HCT116 (cell line): ENCODE measurements around the gene NLGN4Y. TPM values are rescaled to one million over a fixed set of nuclear protein-coding genes. Genes with fewer than 3 reads are reported as not detected.

Experiments used
- ATAC-seq: fragments of 200-7000 bp; cut with Tn5 transposase; 2 replicates; pipeline ENCODE4 v1.9.1; 2020; ENCODE audit warnings: mild to moderate bottlenecking, moderate library complexity
- BruUV-seq: library from RNA; stranded (reverse); fragments of 400-500 nt; replicated peaks from 2 replicates; lab custom pipeline; 2021; lab: Mats Ljungman, UMichigan
- CTCF ChIA-PET: fragments of 300-600 bp; sonication (Branson Sonifier 250); formaldehyde crosslinking; loops from one replicate; lab custom pipeline; 2021; ENCODE audit warnings: antibody characterized with exemption; lab: Charles Lee
- POLR2A ChIA-PET: fragments of 300-600, 350-600 bp; sonication (Branson Sonifier 250); formaldehyde crosslinking; loops from one replicate; lab custom pipeline; 2021; ENCODE audit warnings: antibody characterized with exemption; lab: Charles Lee
- RAD21 ChIA-PET, 2 experiments: fragments of 300-600 bp; sonication (Branson Sonifier 250); formaldehyde crosslinking; loops; one replicate each; lab custom pipeline; 2023; ENCODE audit warnings: low total read pairs in 2 of 2; ENCODE audit not compliant: uncharacterized antibody in 2 of 2, unreplicated experiment in 2 of 2, low non-redundant PET in 1 of 2; lab: Charles Lee
- DNase-seq: peaks from one replicate; pipeline ENCODE4 v3.0.0-alpha.2; 2010; ENCODE audit warnings: low read depth, low spot score
- H2AFZ ChIP-seq: fragments of 200-600 bp; shearing (Covaris generic), sonication (generic); 2 replicates; pipeline ENCODE4 v1.6.1; 2017; ENCODE audit warnings: low read depth, mixed run types, mixed read lengths, antibody characterized with exemption, low read length; ENCODE audit not compliant: poor library complexity, severe bottlenecking
- H3K27ac ChIP-seq: 2 replicates; pipeline ENCODE4 v1.5.1; 2012; ENCODE audit warnings: low read depth, low read length
- H3K27me3 ChIP-seq: fragments of 200-600 bp; sonication (generic); 2 replicates; pipeline ENCODE4 v1.6.1; 2016; ENCODE audit warnings: mixed run types, low read length, mixed read lengths; ENCODE audit not compliant: insufficient read depth
- H3K36me3 ChIP-seq, 2 experiments: fragments of 200-500 bp in 1 of 2; fragments of 200-600 bp in 1 of 2; sonication (Bioruptor generic) in 1 of 2; sonication (generic) in 1 of 2; 2 replicates each; pipeline versions ENCODE4 v1.5.1 to v1.6.1; 2014 to 2016; ENCODE audit warnings: low read length in 2 of 2, inconsistent platforms in 1 of 2, mixed read lengths in 1 of 2, mixed run types in 1 of 2; ENCODE audit not compliant: insufficient read depth in 2 of 2, control insufficient read depth in 1 of 2
- H3K4me1 ChIP-seq, 2 experiments: fragments of 200-600 bp in 1 of 2; sonication (generic) in 1 of 2; 2 replicates each; pipeline versions ENCODE4 v1.5.1 to v1.6.1; 2012 to 2017; ENCODE audit warnings: low read length in 2 of 2, inconsistent platforms in 1 of 2, mild to moderate bottlenecking in 1 of 2, mixed read lengths in 1 of 2, mixed run types in 1 of 2, moderate library complexity in 1 of 2; ENCODE audit not compliant: insufficient read depth in 2 of 2, control insufficient read depth in 1 of 2
- H3K4me2 ChIP-seq: fragments of 200-600 bp; sonication (generic); 2 replicates; pipeline ENCODE4 v1.6.1; 2017; ENCODE audit warnings: mixed run types, low read length, mixed read lengths
- H3K4me3 ChIP-seq, 2 experiments: fragments of 200-600 bp in 1 of 2; sonication (generic) in 1 of 2; replicated peaks in 1 of 2; 2 replicates each; pipeline ENCODE4 v1.5.1; 2011 to 2016; ENCODE audit warnings: low read length in 2 of 2, control low read depth in 1 of 2, low read depth in 1 of 2, mild to moderate bottlenecking in 1 of 2, mixed read lengths in 1 of 2, mixed run types in 1 of 2
- H3K79me2 ChIP-seq: fragments of 200-600 bp; sonication (generic); 2 replicates; pipeline ENCODE4 v1.6.1; 2017; ENCODE audit warnings: mild to moderate bottlenecking, mixed run types, low read length, moderate library complexity, mixed read lengths; ENCODE audit not compliant: insufficient read depth
- H3K9ac ChIP-seq: fragments of 200-600 bp; sonication (generic); 2 replicates; pipeline ENCODE4 v1.6.1; 2016; ENCODE audit warnings: low read length, mixed read lengths
- H3K9me2 ChIP-seq: fragments of 200-600 bp; sonication (generic), shearing (Covaris generic); 2 replicates; pipeline ENCODE4 v1.6.1; 2017; ENCODE audit warnings: mixed run types, mild to moderate bottlenecking, moderate library complexity; ENCODE audit not compliant: insufficient read depth
- H3K9me3 ChIP-seq, 2 experiments: fragments of 200-500 bp in 1 of 2; fragments of 200-600 bp in 1 of 2; sonication (Bioruptor generic) in 1 of 2; sonication (generic) in 1 of 2; 2 replicates each; pipeline ENCODE4 v1.6.1; 2014 to 2017; ENCODE audit warnings: low read length in 2 of 2, mixed read lengths in 2 of 2, inconsistent platforms in 1 of 2, low read depth in 1 of 2, mild to moderate bottlenecking in 1 of 2, mixed run types in 1 of 2, moderate library complexity in 1 of 2; ENCODE audit not compliant: control insufficient read depth in 1 of 2, insufficient read depth in 1 of 2
- H4K20me1 ChIP-seq: fragments of 200-600 bp; sonication (generic), shearing (Covaris generic); 2 replicates; pipeline ENCODE4 v1.6.1; 2017; ENCODE audit warnings: mixed run types, mild to moderate bottlenecking, moderate library complexity; ENCODE audit not compliant: insufficient read depth
- CBX3 ChIP-seq: IDR thresholded peaks from 2 replicates; pipeline ENCODE4 v1.6.1; 2012; ENCODE audit warnings: low read depth
- CEBPB ChIP-seq: IDR thresholded peaks from 2 replicates; pipeline ENCODE4 v1.6.1; 2012; ENCODE audit warnings: low read depth
- CTCF ChIP-seq, 3 experiments: fragments of 200-600 bp in 1 of 3; sonication (generic) in 1 of 3; IDR thresholded peaks in 2 of 3; conservative IDR thresholded peaks in 1 of 3; 2 replicates each; pipeline ENCODE4 v1.5.1; 2012 to 2017; ENCODE audit warnings: low read depth in 2 of 3, low read length in 2 of 3, antibody characterized with exemption in 1 of 3, borderline replicate concordance in 1 of 3, control low read depth in 1 of 3, mild to moderate bottlenecking in 1 of 3, mixed read lengths in 1 of 3, mixed run types in 1 of 3, moderate library complexity in 1 of 3; ENCODE audit not compliant: insufficient read depth in 1 of 3
- ELF1 ChIP-seq: IDR thresholded peaks from 2 replicates; pipeline ENCODE4 v1.6.1; 2012; ENCODE audit warnings: low read depth, borderline replicate concordance
- EZH2 ChIP-seq: fragments of 200-600 bp; sonication (generic); IDR thresholded peaks from 2 replicates; pipeline ENCODE4 v1.6.1; 2017; ENCODE audit warnings: antibody characterized with exemption, mixed run types
- EZH2phosphoT487 ChIP-seq: fragments of 200-600 bp; IDR thresholded peaks from 2 replicates; pipeline ENCODE4 v1.6.1; 2018; ENCODE audit warnings: antibody characterized with exemption, borderline replicate concordance
- FOSL1 ChIP-seq: IDR thresholded peaks from 2 replicates; pipeline ENCODE4 v1.6.1; 2012; ENCODE audit warnings: low read depth
- MAX ChIP-seq: IDR thresholded peaks from 2 replicates; pipeline ENCODE4 v1.6.1; 2012
- POLR2A ChIP-seq: IDR thresholded peaks from 2 replicates; pipeline ENCODE4 v1.7.0; 2011; ENCODE audit warnings: borderline replicate concordance; ENCODE audit not compliant: insufficient read depth, insufficient read length; ENCODE audit errors: extremely low read depth
- POLR2AphosphoS5 ChIP-seq: IDR thresholded peaks from 2 replicates; pipeline ENCODE4 v1.6.1; 2011; ENCODE audit warnings: mild to moderate bottlenecking, low read depth, low read length, moderate library complexity
- RAD21 ChIP-seq: IDR thresholded peaks from 2 replicates; pipeline ENCODE4 v1.6.1; 2012; ENCODE audit warnings: low read depth, mild to moderate bottlenecking
- REST ChIP-seq: IDR thresholded peaks from 2 replicates; pipeline ENCODE4 v1.6.1; 2012; ENCODE audit warnings: low read depth
- SIN3A ChIP-seq: IDR thresholded peaks from 2 replicates; pipeline ENCODE4 v1.6.1; 2012; ENCODE audit warnings: low read depth
- SP1 ChIP-seq: IDR thresholded peaks from 2 replicates; pipeline ENCODE4 v1.6.1; 2012; ENCODE audit warnings: low read depth
- TCF7L2 ChIP-seq: IDR thresholded peaks from 2 replicates; pipeline ENCODE4 v1.7.0; 2011; ENCODE audit warnings: borderline replicate concordance, inconsistent platforms; ENCODE audit not compliant: insufficient read depth, insufficient read length; ENCODE audit errors: extremely low read depth
- YY1 ChIP-seq: IDR thresholded peaks from 2 replicates; pipeline ENCODE4 v1.6.1; 2011; ENCODE audit warnings: low read length, low read depth, moderate library complexity, mild to moderate bottlenecking; ENCODE audit not compliant: insufficient replicate concordance; ENCODE audit errors: extremely low read depth
- ZBTB33 ChIP-seq: IDR thresholded peaks from 2 replicates; pipeline ENCODE4 v1.6.1; 2011; ENCODE audit warnings: mild to moderate bottlenecking, low read length, moderate library complexity; ENCODE audit not compliant: insufficient replicate concordance; ENCODE audit errors: extremely low read depth
- ZFX ChIP-seq: fragments of 450-650 bp; IDR thresholded peaks from 2 replicates; pipeline ENCODE4 v1.6.1; 2017
- ZNF274 ChIP-seq: fragments of 200-500 bp; sonication (Bioruptor generic); IDR thresholded peaks from 2 replicates; pipeline ENCODE4 v1.6.1; 2014; ENCODE audit warnings: mild to moderate bottlenecking, low read depth, low read length, inconsistent platforms
- intact Hi-C: fragments of 100-400 bp; cut with micrococcal nuclease; formaldehyde crosslinking; loops from 2 replicates; pipeline ENCODE4 v1.10.0; 2022
- total RNA-seq: library from RNA; stranded (reverse); gene quantifications from one replicate; pipeline ENCODE4 v1.2.1, GENCODE V29; 2021; ENCODE audit not compliant: unreplicated experiment

Gene NLGN4Y
- total RNA-seq, 1 experiment from 2014 or later, result 0.22 TPM

GRCh38 chrY:14793104-14793503 is 268.8 kb downstream of the NLGN4Y start:
- Histone ChIP-seq H3K27ac (no peak overlapping the region), H3K4me1 (no peaks in the 10 kb centered on the region), H3K27me3 (no peaks in the 10 kb centered on the region), H3K9me2 (no peaks in the 10 kb centered on the region), H4K20me1 (no peaks in the 10 kb centered on the region), H3K9ac (no peak overlapping the region), H3K36me3 (no peaks in the 10 kb centered on the region), H3K4me3 (no peak overlapping the region), H2AFZ (no peak overlapping the region), H3K4me2 (no peak overlapping the region), H3K79me2 (no peaks in the 10 kb centered on the region), H3K9me3 (no peaks in the 10 kb centered on the region)
- ChIA-PET CTCF (no interaction called here), RAD21 (no interaction called here), POLR2A (no interaction called here)
- intact Hi-C loops, result no loop called here
- DNase-seq (no peak), ATAC-seq (no peak)
- no peak for TF ChIP-seq CEBPB
- TF ChIP-seq FOSL1, result no peak
- no peak for TF ChIP-seq ZNF274
- no peak for TF ChIP-seq TCF7L2
- no peak for TF ChIP-seq SP1
- no peak for TF ChIP-seq RAD21
- TF ChIP-seq ELF1, result no peak
- TF ChIP-seq POLR2A, result no peak
- TF ChIP-seq REST, result no peak
- TF ChIP-seq CTCF (IDR thresholded peaks at IDR 0.05 in 2 of 3, conservative IDR thresholded peaks at IDR 0.05 in 1 of 3; ENCODE audit: borderline replicate concordance in 1 of 3, insufficient read depth in 1 of 3, low read depth in 2 of 3, low read length in 2 of 3), result no peak
- no peak for TF ChIP-seq SIN3A
- TF ChIP-seq POLR2AphosphoS5, result no peak
- TF ChIP-seq CBX3, result no peak
- no peak for TF ChIP-seq YY1
- TF ChIP-seq EZH2phosphoT487, result no peak
- TF ChIP-seq EZH2, result no peak
- no peak for TF ChIP-seq ZBTB33
- TF ChIP-seq ZFX, result no peak
- no peak for TF ChIP-seq MAX
- no TSS peak for BruUV-seq
